ENCODE data around the gene PLXNB2. TPM values are rescaled to one million over a fixed set of nuclear protein-coding genes. Genes with fewer than 3 reads are reported as not detected.

Gene PLXNB2
- total RNA-seq, 1 experiment from 2014 or later: 42.4 TPM

GRCh38 chr22:50264104-50264745, 43.2 kb downstream of the PLXNB2 start:
- no peak for DNase-seq (ENCODE audit: low spot score)

- DNase-seq (ENCODE audit: low spot score): no peak
Measured at GRCh38 chr22:50262973-50263617, 44.4 kb downstream of the PLXNB2 start.

GRCh38 chr22:50262460-50262911, 45.0 kb downstream of the PLXNB2 start:
- peak; percentile 63 for DNase-seq (ENCODE audit: low spot score)

DNA sequence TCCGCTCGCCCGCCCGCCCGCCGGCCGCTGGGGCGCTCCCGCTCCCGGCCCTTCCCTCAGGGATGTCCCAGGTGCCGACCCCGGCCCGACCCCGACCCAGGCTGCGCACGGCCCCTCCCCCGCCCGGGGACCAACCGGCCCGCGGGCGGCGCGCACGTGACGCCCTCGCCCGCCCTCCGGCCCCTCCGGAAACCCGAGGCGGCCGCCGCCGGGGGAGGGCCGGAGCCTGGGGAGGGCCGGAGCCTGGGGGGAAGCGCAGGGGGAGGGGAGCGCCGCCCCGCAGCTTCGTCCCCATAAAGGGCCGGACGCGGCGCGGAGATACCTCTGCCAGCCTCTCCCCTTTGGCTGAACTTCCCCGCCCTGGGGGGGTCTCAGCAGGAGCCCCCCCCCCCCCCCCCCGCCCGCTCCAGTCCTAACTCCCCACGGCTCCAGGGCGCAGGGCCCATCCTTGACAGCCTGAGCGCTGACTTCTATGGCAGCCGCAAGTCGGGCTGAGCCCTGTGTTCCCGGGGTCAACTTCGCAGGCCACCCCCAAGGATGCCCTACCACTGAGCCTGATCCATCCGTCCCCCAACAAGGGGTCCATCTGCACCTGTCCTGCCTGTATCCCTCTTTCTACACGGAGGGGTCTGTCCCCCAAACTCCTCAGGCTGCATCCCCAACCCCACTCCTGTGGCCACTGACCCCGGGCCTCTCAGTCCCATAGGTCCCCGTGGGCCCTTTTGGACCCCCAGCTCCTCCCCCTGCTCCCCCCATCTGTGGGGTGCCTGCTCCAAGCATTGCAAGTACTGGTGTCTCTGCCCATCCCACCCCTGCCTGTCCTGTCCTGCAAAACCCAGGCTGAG, 45.6 kb downstream of the PLXNB2 start, which contains the start of gene MAPK12:
Gene MAPK12, minus strand, starts transcription at position 69 of the 845 bp plus-strand sequence. CDS start 174 bp downstream, outside the sequence.
- DNase-seq (ENCODE audit: low spot score): no peak

DNA sequence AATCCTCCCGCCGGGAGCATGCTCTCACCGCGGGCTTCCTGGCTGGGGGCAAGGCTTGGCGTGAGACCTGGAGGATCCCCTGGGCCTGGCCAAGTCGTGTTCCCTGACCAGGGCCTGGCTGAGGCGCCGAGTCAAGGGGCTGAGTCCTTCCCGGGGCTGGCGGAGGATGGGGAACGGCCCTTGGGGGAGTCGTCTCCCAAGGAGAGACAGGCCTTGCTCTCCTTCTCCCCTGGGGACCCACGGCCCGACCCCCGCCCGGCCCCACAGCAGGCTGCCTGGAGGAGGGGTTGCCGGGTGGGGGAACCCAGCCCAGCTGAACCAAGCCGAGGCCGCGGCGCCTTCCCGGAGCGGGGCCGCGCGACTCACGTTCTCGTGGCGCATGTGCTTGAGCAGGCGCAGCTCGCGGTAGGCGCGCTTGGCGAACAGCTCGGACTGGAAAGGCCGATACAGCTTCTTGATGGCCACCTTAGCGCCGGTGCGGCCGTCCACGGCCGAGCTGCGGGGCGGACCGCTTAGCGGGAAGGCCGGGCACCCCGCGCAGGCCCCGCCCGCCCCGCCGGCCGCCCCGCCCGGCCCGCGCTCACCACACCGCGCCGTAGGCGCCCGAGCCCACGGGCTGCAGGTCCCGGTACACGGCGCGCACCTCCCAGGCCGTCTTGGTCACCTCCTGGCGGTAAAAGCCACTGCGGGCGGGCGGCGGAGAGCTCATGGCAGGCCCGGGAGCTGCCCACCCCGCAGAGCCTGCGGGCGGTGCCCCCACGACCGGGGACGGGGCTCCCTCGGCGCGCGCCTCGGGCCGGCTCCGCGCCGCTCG, 46.4 kb downstream of the PLXNB2 start:
- DNase-seq (ENCODE audit: low spot score): no peak

DNA sequence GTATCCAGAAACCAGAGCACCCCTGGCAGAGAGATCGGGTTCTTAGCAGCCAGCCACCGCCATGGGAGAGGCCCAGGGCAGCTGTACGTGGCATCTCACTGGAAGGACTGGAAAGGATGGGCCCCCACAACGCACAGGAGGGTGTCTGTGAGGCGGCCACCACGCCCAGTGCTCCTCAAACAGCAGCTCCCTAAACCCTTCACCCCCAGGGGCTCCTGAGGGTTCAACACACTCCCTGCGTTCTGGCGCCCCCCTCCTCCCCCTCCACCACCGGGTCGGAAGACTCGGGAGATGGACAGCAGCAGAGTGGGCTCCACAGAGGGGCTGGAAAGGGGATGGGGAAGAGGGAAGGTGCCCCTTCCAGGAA, 47.0 kb downstream of the PLXNB2 start:
- DNase-seq (ENCODE audit: low spot score): no peak

DNA sequence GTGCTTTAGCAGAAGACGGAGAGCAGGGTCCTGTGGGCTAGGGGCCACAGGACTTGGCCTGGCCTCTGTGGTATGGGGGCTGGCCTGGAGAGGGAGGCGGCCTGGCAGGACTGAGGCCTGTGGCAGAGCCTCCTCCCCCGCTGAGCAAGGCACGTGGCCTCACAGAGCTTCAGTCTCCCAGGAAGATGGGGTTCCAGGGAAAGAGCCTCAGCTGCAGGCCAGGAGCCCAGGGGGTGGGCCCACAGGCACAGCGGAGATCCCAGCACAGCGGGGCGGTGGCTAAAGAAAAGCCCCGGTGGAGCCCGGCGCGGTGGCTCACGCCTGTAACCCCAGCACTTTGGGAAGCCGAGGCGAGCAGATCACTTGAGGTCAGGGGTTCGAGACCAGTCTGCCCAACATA, 48.1 kb downstream of the PLXNB2 start:
- no peak for DNase-seq (ENCODE audit: low spot score)

GRCh38 chr22:50258361-50259292, 48.8 kb downstream of the PLXNB2 start:
- no peak for DNase-seq (ENCODE audit: low spot score)

DNA sequence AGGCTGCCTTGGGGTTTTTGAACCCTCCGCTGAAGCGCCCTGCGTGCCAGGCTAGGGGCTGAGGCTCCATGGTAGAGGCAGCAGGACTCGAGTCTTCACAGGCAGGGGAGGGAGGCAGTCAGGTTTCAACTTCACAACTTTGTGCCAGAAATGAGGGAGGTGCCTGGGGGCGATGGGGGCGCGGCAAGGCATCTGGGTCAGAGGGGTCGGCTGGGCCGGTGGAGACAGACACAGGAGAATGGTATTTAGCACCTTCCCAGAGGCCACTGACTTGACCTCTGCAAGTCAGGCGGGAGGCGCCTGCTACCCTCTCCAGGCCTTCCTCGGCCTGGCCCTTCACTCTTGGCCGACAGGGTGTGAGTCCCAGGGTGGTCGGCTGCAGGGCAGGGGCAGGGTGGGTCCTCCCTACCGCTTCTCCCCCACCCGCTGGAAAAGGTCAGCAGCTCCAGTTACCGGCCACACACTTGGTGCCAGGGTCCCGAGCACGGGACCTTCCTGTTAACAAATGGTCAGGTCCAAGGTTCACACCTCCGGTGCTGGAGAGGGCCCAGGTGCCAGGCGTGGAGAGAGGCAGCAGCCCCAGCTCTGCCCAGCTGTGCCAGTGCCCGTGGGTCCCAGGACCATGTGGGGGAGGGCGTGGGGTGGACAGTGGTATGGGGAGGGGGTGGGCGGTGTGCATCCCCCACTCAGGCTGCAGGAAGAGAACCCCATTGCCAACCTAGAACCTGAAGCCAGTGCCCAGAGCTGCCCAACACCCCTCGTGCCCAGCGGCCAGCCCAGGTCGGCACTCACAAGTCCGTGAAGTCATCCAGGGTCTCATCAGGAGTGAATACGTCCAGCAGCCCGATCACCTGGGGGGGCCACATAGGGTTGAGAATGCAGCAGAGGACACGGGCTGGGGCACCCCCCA, 49.7 kb downstream of the PLXNB2 start:
- no peak for DNase-seq (ENCODE audit: low spot score)

GRCh38 chr22:50257041-50257440, 50.4 kb downstream of the PLXNB2 start:
- no peak for DNase-seq (ENCODE audit: low spot score)

DNA sequence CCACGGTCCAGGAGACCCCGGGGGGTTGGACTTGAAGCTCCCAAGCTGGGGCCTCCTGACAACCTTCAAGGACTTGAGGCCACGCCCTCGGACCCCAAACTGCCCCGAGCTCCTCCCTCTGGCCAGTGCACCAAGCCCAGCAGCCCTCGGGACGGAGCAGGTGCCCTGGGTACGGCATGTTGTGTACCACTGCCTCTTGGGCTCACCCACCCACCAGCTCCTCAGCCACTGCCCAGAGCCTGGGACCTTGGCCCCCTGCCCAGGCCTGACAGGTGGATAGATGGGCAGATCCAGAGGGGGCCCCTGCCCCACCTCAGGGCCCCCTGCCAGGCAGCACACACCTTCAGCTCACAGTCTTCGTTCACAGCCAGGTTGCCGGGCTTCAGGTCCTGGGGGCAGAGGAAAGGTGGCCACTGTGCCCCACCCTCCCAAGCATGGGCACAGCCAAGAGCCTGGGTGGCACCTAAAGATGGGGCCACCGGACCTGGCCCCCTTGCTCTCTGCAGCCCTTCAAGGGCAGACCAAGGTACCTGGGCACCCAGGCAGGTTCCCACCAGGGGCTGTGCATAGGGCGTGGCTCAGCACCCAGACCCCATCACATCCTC, 51.1 kb downstream of the PLXNB2 start:
- no peak for DNase-seq (ENCODE audit: low spot score)

DNA sequence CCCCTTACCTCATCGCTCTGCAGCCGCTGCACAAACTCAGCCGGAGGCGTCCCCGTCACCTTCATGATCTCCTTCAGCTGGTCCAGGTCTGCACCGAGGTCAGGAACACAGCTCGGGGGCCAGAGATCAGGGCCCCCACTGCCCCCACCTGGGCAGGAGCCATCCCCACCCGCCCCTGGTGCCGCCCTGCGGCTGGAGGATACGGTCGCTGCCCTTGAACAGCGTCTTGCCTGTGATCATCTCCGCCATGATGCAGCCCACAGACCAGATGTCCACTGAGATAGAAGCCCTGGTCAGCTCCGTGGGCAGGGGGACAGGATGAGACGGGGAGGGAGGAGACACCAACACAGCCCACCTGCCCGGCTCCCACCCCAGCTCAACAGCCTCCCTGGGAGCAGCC, 51.8 kb downstream of the PLXNB2 start:
- DNase-seq (ENCODE audit: low spot score): no peak

DNA sequence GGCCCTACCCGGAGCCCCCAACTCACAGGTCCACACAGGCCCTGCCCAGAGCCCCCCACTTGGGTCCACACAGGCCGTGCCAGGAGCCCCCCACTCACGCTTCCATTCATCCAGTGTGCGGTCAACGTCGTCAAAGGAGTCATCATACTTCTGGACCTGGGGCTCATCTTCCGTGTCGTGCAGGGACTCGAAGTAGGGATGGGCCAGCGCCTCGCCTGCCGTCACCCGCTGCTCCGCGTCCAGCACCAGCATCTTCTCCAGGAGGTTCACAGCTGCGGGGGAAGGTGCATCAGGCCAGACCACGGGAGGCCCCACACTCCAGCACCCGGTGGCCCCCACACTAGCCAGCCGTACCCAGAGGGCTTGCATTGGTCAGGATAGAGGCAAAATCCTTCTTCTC, 52.3 kb downstream of the PLXNB2 start:
- no peak for DNase-seq (ENCODE audit: low spot score)

- DNase-seq (ENCODE audit: low spot score): no peak
Measured at GRCh38 chr22:50253941-50254340, 53.5 kb downstream of the PLXNB2 start.

- no peak for DNase-seq (ENCODE audit: low spot score)
Measured at GRCh38 chr22:50253046-50253915, 54.2 kb downstream of the PLXNB2 start.

DNA sequence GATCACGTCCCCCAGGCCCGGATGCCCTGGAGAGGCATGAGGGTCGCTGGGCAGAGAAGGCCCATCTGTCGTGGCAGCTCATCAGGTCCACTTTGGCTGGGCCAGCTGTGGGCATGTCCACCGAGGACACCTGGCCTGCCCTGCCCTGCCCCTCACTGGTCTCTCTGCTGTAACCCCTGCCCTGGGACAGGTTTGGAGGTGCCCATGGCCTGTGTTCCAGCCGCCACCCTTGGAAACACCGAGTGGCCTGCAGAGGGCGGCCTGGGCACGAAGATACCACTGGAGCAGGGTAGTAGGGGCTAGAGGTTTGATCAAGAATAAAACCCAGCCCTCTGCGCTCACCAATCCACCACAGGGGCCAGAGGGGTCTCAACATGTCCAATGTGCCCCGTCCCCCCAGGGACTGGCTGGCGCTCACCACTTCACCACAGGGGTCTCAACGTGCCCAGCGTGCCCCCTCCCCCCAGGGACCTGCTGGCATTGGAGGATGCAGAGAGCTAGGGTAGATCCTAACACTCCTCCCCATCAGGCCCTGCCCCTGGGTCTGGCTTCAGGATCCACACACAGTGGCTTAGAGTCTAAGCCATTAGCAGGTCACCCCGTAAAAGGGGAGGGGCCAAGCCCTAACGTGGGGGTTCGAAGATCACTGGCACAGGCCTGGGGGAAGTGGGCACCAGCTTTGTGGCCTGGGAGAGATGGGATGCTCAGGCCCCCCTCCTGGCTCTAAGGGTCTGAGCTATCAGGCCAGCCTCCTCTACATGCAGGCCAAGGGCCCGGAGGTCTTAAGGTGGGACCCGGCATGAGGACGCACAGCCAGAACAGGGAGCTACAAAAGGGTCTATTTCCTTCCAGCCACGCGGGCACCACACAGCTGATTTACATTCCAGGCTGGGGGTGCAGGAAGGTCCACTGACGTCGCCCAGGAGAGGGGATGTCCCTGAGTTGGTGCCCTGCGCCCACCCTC, 55.1 kb downstream of the PLXNB2 start:
- DNase-seq (ENCODE audit: low spot score): peak; percentile 58

All from H4 (cell line).